Neural cell (in vitro differentiated cells): ENCODE results near the gene NELL1. TPM values are rescaled to one million over a fixed set of nuclear protein-coding genes. Genes with fewer than 3 reads are reported as not detected.

ENCODE experiments used
- H2AFZ ChIP-seq: fragments of 200-600, 300-800 bp; sonication (generic), shearing (Covaris generic); 2 replicates; pipeline ENCODE4 v1.6.0; 2014; ENCODE audit warnings: low read depth, mild to moderate bottlenecking, antibody characterized with exemption, low read length, moderate library complexity
- H3F3A ChIP-seq: fragments of 200-600 bp; shearing (Covaris generic); 2 replicates; pipeline ENCODE4 v1.6.1; 2016; ENCODE audit warnings: mild to moderate bottlenecking, moderate library complexity, mixed read lengths, antibody characterized with exemption, low read length; ENCODE audit not compliant: insufficient read depth, poor library complexity, severe bottlenecking
- H3K27ac ChIP-seq: fragments of 200-600, 300-800 bp; sonication (generic), shearing (Covaris generic); 2 replicates; pipeline ENCODE4 v1.5.1; 2014; ENCODE audit warnings: mild to moderate bottlenecking, low read length, moderate library complexity
- H3K27me3 ChIP-seq: fragments of 300-800, 200-600 bp; sonication (generic), shearing (Covaris generic); 2 replicates; pipeline ENCODE4 v1.6.0; 2014; ENCODE audit warnings: mild to moderate bottlenecking, low read depth, low read length, moderate library complexity; ENCODE audit not compliant: insufficient read depth
- H3K36me3 ChIP-seq: fragments of 300-800, 200-600 bp; sonication (generic), shearing (Covaris generic); 2 replicates; pipeline ENCODE4 v1.5.1; 2014; ENCODE audit warnings: mild to moderate bottlenecking, antibody characterized with exemption, low read length, moderate library complexity; ENCODE audit not compliant: insufficient read depth
- H3K4me2 ChIP-seq: fragments of 300-800, 200-600 bp; sonication (generic), shearing (Covaris generic); 2 replicates; pipeline ENCODE4 v1.6.0; 2014; ENCODE audit warnings: mild to moderate bottlenecking, low read length
- H3K4me3 ChIP-seq: fragments of 300-800, 200-600 bp; sonication (generic), shearing (Covaris generic); 2 replicates; pipeline ENCODE4 v1.5.1; 2014; ENCODE audit warnings: mild to moderate bottlenecking, low read length, moderate library complexity
- H3K79me2 ChIP-seq: fragments of 200-600 bp; shearing (Covaris generic); replicated peaks from 2 replicates; pipeline ENCODE4 v1.6.0; 2014; ENCODE audit warnings: mild to moderate bottlenecking, low read length, moderate library complexity; ENCODE audit not compliant: insufficient read depth
- H3K9ac ChIP-seq: fragments of 300-800, 200-600 bp; sonication (generic), shearing (Covaris generic); 2 replicates; pipeline ENCODE4 v1.6.1; 2016; ENCODE audit warnings: mild to moderate bottlenecking, low read length, mixed read lengths
- H3K9me2 ChIP-seq: fragments of 200-600 bp; shearing (Covaris generic); 2 replicates; pipeline ENCODE4 v1.6.1; 2016; ENCODE audit warnings: mild to moderate bottlenecking, low read length, mixed read lengths; ENCODE audit not compliant: insufficient read depth
- H3K9me3 ChIP-seq: fragments of 200-600, 300-800 bp; sonication (generic), shearing (Covaris generic); 2 replicates; pipeline ENCODE4 v1.6.1; 2016; ENCODE audit warnings: mild to moderate bottlenecking, mixed run types, low read length, moderate library complexity, mixed read lengths
- H4K20me1 ChIP-seq: fragments of 200-600 bp; shearing (Covaris generic); 2 replicates; pipeline ENCODE4 v1.6.1; 2016; ENCODE audit warnings: mild to moderate bottlenecking, mixed run types; ENCODE audit not compliant: insufficient read depth
- EP300 ChIP-seq: fragments of 450-650 bp; conservative IDR thresholded peaks from 2 replicates; pipeline ENCODE4 v1.6.1; 2014; ENCODE audit warnings: antibody characterized with exemption, mild to moderate bottlenecking, moderate library complexity; ENCODE audit not compliant: poor library complexity, severe bottlenecking
- EZH2 ChIP-seq: fragments of 200-600, 300-800 bp; shearing (Covaris generic), sonication (generic); IDR thresholded peaks from 2 replicates; pipeline ENCODE4 v1.6.1; 2014; ENCODE audit warnings: antibody characterized with exemption, low read length, borderline replicate concordance, mild to moderate bottlenecking; ENCODE audit not compliant: insufficient read depth, poor library complexity, severe bottlenecking
- MXI1 ChIP-seq: fragments of 450-650 bp; conservative IDR thresholded peaks from 2 replicates; pipeline ENCODE4 v1.6.1; 2014; ENCODE audit warnings: antibody characterized with exemption, mild to moderate bottlenecking; ENCODE audit not compliant: poor library complexity, severe bottlenecking
- POLR2AphosphoS5 ChIP-seq: IDR thresholded peaks from 2 replicates; pipeline ENCODE4 v1.6.1; 2012
- RAD21 ChIP-seq: fragments of 450-650 bp; conservative IDR thresholded peaks from 2 replicates; pipeline ENCODE4 v1.6.1; 2014; ENCODE audit warnings: antibody characterized with exemption, mild to moderate bottlenecking, moderate library complexity
- SMC3 ChIP-seq: fragments of 450-650 bp; conservative IDR thresholded peaks from 2 replicates; pipeline ENCODE4 v1.6.1; 2014; ENCODE audit warnings: antibody characterized with exemption, mild to moderate bottlenecking, moderate library complexity; ENCODE audit not compliant: poor library complexity
- TAF1 ChIP-seq: IDR thresholded peaks from 2 replicates; pipeline ENCODE4 v1.6.1; 2012; ENCODE audit warnings: low read depth
- polyA plus RNA-seq: library from polyadenylated mRNA; depleted of rRNA; stranded (reverse); fragments of >200 nt; gene quantifications from 2 replicates; pipeline ENCODE4 v1.2.3, GENCODE V29; 2014
- TF ChIP-seq, protein P1 (sequence below): IDR thresholded peaks from 2 replicates; pipeline ENCODE4 v1.6.1; 2012; ENCODE audit warnings: borderline replicate concordance
- TF ChIP-seq, protein P2 (sequence below): fragments of 450-650 bp; IDR thresholded peaks from 2 replicates; pipeline ENCODE4 v1.5.1; 2014; ENCODE audit warnings: antibody characterized with exemption, mild to moderate bottlenecking, moderate library complexity; ENCODE audit not compliant: poor library complexity, severe bottlenecking

NELL1 gene
- polyA plus RNA-seq, 1 donor from 2014 or later, result 70.4 TPM

DNA sequence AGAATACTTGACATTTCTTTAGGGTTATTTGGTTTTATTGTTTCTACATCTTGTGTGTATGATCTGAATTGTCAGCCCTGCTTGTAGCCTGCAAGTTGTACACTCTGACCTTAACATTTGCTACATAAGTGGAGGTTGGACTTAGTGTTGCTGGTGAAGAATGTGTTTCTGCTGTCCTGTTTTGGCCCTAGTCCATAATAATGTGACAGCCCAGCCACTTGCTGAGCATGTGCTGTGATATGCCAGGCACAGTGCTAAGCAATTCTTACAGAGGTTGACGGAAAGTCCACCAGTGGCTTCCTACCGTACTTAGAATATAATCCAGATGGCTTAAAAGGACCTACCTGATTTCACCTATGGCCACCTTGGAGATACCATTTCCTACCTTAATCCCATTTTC lies 526.6 kb downstream of the NELL1 start:
- Histone ChIP-seq H2AFZ (no peak overlapping the region), H3K79me2 (no peaks in the 10 kb centered on the region), H4K20me1 (no peaks in the 10 kb centered on the region), H3K4me2 (no peak overlapping the region), H3K27ac (no peak overlapping the region), H3F3A (no peaks in the 10 kb centered on the region), H3K36me3 (no peaks in the 10 kb centered on the region), H3K9me3 (no peaks in the 10 kb centered on the region), H3K9ac (no peak overlapping the region), H3K27me3 (no peaks in the 10 kb centered on the region), H3K4me3 (no peak overlapping the region), H3K9me2 (no peaks in the 10 kb centered on the region)
- TF ChIP-seq, protein P1, sequence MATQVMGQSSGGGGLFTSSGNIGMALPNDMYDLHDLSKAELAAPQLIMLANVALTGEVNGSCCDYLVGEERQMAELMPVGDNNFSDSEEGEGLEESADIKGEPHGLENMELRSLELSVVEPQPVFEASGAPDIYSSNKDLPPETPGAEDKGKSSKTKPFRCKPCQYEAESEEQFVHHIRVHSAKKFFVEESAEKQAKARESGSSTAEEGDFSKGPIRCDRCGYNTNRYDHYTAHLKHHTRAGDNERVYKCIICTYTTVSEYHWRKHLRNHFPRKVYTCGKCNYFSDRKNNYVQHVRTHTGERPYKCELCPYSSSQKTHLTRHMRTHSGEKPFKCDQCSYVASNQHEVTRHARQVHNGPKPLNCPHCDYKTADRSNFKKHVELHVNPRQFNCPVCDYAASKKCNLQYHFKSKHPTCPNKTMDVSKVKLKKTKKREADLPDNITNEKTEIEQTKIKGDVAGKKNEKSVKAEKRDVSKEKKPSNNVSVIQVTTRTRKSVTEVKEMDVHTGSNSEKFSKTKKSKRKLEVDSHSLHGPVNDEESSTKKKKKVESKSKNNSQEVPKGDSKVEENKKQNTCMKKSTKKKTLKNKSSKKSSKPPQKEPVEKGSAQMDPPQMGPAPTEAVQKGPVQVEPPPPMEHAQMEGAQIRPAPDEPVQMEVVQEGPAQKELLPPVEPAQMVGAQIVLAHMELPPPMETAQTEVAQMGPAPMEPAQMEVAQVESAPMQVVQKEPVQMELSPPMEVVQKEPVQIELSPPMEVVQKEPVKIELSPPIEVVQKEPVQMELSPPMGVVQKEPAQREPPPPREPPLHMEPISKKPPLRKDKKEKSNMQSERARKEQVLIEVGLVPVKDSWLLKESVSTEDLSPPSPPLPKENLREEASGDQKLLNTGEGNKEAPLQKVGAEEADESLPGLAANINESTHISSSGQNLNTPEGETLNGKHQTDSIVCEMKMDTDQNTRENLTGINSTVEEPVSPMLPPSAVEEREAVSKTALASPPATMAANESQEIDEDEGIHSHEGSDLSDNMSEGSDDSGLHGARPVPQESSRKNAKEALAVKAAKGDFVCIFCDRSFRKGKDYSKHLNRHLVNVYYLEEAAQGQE, result no peak
- no peak for TF ChIP-seq EZH2
- TF ChIP-seq SMC3, result no peak
- TF ChIP-seq, protein P2, sequence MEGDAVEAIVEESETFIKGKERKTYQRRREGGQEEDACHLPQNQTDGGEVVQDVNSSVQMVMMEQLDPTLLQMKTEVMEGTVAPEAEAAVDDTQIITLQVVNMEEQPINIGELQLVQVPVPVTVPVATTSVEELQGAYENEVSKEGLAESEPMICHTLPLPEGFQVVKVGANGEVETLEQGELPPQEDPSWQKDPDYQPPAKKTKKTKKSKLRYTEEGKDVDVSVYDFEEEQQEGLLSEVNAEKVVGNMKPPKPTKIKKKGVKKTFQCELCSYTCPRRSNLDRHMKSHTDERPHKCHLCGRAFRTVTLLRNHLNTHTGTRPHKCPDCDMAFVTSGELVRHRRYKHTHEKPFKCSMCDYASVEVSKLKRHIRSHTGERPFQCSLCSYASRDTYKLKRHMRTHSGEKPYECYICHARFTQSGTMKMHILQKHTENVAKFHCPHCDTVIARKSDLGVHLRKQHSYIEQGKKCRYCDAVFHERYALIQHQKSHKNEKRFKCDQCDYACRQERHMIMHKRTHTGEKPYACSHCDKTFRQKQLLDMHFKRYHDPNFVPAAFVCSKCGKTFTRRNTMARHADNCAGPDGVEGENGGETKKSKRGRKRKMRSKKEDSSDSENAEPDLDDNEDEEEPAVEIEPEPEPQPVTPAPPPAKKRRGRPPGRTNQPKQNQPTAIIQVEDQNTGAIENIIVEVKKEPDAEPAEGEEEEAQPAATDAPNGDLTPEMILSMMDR, result no peak
- TF ChIP-seq EP300, result no peak
- TF ChIP-seq MXI1, result no peak
- TF ChIP-seq POLR2AphosphoS5, result no peak
- TF ChIP-seq RAD21, result no peak
- no peak for TF ChIP-seq TAF1

DNA sequence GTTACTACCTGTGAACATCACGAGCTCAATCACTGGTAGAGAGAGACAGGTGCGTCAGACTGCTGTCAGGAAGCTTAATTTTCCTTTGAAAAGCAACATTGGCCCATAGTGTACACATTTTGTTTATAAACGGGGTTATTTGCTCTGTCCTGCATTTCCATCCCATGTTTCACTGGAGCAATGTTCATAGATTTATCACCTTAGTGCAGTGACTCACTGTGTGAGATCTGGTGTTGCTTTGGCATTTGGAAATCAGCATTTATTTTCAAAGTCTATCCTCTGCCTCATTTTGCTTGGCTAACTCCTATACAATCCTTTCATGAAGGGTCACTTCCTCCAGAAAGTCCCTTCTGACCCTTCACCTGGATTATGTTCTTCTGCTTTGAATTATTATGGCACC lies 529.1 kb downstream of the NELL1 start:
- H3K9me3 ChIP-seq, result no peaks in the 10 kb centered on the region
- no peaks in the 10 kb centered on the region for H4K20me1 ChIP-seq
- H3K79me2 ChIP-seq, result no peaks in the 10 kb centered on the region
- no peak overlapping the region for H3K9ac ChIP-seq
- no peak overlapping the region for H3K27ac ChIP-seq
- no peaks in the 10 kb centered on the region for H3F3A ChIP-seq
- no peak overlapping the region for H3K4me3 ChIP-seq
- no peak overlapping the region for H3K4me2 ChIP-seq
- H2AFZ ChIP-seq, result no peak overlapping the region
- H3K36me3 ChIP-seq, result no peaks in the 10 kb centered on the region
- H3K27me3 ChIP-seq, result no peaks in the 10 kb centered on the region
- no peaks in the 10 kb centered on the region for H3K9me2 ChIP-seq
- TF ChIP-seq MXI1 (no peak), RAD21 (no peak), EZH2 (no peak), POLR2AphosphoS5 (no peak), EP300 (no peak), SMC3 (no peak), TAF1 (no peak)
- TF ChIP-seq, protein P2, result no peak
- TF ChIP-seq, protein P1, result no peak
